ENCODE data around the gene BFSP1.

BFSP1 gene

GRCh38 chr20:17493173-17493572 lies 38.0 kb downstream of the BFSP1 start:
- no peak for DNase-seq

- no peak for DNase-seq
Observed at GRCh38 chr20:17491488-17491887, 39.7 kb downstream of the BFSP1 start.

- DNase-seq = no peak
Observed at GRCh38 chr20:17491041-17491440, 40.1 kb downstream of the BFSP1 start.

GRCh38 chr20:17490501-17490900 lies 40.7 kb downstream of the BFSP1 start:
- no peak for DNase-seq

GRCh38 chr20:17488916-17489600 lies 42.1 kb downstream of the BFSP1 start:
- no peak for DNase-seq

GRCh38 chr20:17485017-17485416 lies 46.2 kb downstream of the BFSP1 start:
- DNase-seq = no peak

- DNase-seq = no peak
Observed at GRCh38 chr20:17482536-17482935, 48.6 kb downstream of the BFSP1 start.

GRCh38 chr20:17481661-17482060 lies 49.5 kb downstream of the BFSP1 start:
- no peak for DNase-seq

- DNase-seq = no peak
Observed at GRCh38 chr20:17480696-17481095, 50.5 kb downstream of the BFSP1 start.

GRCh38 chr20:17479063-17479657 lies 52.0 kb downstream of the BFSP1 start:
- no peak for DNase-seq

GRCh38 chr20:17473659-17474058 lies 57.5 kb downstream of the BFSP1 start:
- DNase-seq = no peak

GRCh38 chr20:17471606-17472187 lies 59.5 kb downstream of the BFSP1 start:
- no peak for DNase-seq

GRCh38 chr20:17470973-17471372 lies 60.2 kb downstream of the BFSP1 start:
- no peak for DNase-seq

- no peak for DNase-seq
Observed at GRCh38 chr20:17470521-17470920, 60.7 kb downstream of the BFSP1 start.

GRCh38 chr20:17469246-17470030 lies 61.7 kb downstream of the BFSP1 start:
- DNase-seq = no peak

GRCh38 chr20:17468073-17468840 lies 62.9 kb downstream of the BFSP1 start:
- DNase-seq = no peak

GRCh38 chr20:17467120-17467655 lies 64.0 kb downstream of the BFSP1 start:
- no peak for DNase-seq

- no peak for DNase-seq
Observed at GRCh38 chr20:17466641-17467040, 64.5 kb downstream of the BFSP1 start.

GRCh38 chr20:17465236-17465635 lies 65.9 kb downstream of the BFSP1 start:
- DNase-seq = no peak

- DNase-seq = no peak
Observed at GRCh38 chr20:17463711-17464110, 67.5 kb downstream of the BFSP1 start.

- no peak for DNase-seq
Observed at GRCh38 chr20:17461941-17462340, 69.2 kb downstream of the BFSP1 start.

GRCh38 chr20:17460119-17460518 lies 71.1 kb downstream of the BFSP1 start:
- DNase-seq = no peak
